GM12891 (cell line): ENCODE measurements around the gene RBFOX2.

Source experiments
- POLR2A ChIP-seq: IDR thresholded peaks from 2 replicates; pipeline ENCODE4 v1.6.1; 2011; ENCODE audit warnings: low read depth, low read length, control low read depth
- POLR2AphosphoS5 ChIP-seq: IDR thresholded peaks from 2 replicates; pipeline ENCODE4 v1.6.1; 2011; ENCODE audit warnings: low read depth, low read length, control low read depth
- SPI1 ChIP-seq: IDR thresholded peaks from 2 replicates; pipeline ENCODE4 v1.6.1; 2011; ENCODE audit warnings: low read depth, low read length, control low read depth
- TAF1 ChIP-seq: IDR thresholded peaks from 2 replicates; pipeline ENCODE4 v1.6.1; 2011; ENCODE audit warnings: low read depth, low read length, control low read depth

DNA sequence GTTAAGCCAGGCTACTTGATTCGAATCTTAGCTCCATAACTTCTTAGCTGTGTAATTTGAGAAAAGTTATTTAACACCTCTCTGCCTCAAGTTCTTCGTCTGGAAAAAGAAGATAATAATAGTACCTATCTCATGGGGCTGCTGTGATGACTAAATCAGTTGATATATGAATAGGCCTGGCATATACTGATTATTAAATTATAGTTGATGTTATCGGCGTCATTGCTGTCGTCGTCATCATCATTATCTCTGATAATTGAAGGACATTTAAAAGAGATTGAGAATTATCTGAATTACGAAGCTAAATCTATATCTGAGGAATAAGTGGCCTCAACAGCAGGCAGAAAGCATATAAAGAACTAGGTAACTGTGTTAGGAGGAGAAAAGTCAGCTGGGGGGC, 165.9 kb downstream of the RBFOX2 start:
- no peak for TF ChIP-seq POLR2A
- TF ChIP-seq SPI1: no peak
- TF ChIP-seq TAF1: no peak
- no peak for TF ChIP-seq POLR2AphosphoS5
